Keratinocyte (primary cell): ENCODE results near the gene KRT4. TPM values are rescaled to one million over a fixed set of nuclear protein-coding genes. Genes with fewer than 3 reads are reported as not detected.
"Not testable (repeated sequence)": the region's sequence is repeated elsewhere in the genome, so short reads cannot be mapped to it uniquely, and the experiment has no call there.

Experiments used
- DNase-seq: peaks from one replicate; pipeline ENCODE4 v3.0.0-alpha.2; 2011; ENCODE audit warnings: low read depth, missing footprints, low spot score
- FAIRE-seq: peaks from 2 replicates; lab custom pipeline; 2011; peaks lifted over from hg19 to GRCh38; lab: Jason Lieb, UNC
- H2AFZ ChIP-seq: 2 replicates; pipeline ENCODE4 v1.6.0; 2012; ENCODE audit warnings: low read length, control low read depth, inconsistent platforms; ENCODE audit not compliant: control insufficient read depth
- H3K27ac ChIP-seq: 2 replicates; pipeline ENCODE4 v1.5.1; 2011; ENCODE audit warnings: low read length; ENCODE audit not compliant: control insufficient read depth, insufficient read depth
- H3K27me3 ChIP-seq: 3 replicates; pipeline ENCODE4 v1.6.0; 2011; ENCODE audit warnings: low read length; ENCODE audit not compliant: control insufficient read depth, insufficient read depth; ENCODE audit errors: extremely low read depth
- H3K36me3 ChIP-seq, 2 experiments: 2 replicates in 1 of 2; 3 replicates in 1 of 2; pipeline ENCODE4 v1.5.1; 2011; ENCODE audit warnings: low read length in 2 of 2, mild to moderate bottlenecking in 1 of 2; ENCODE audit not compliant: control insufficient read depth in 2 of 2, insufficient read depth in 2 of 2; ENCODE audit errors: extremely low read depth in 1 of 2
- H3K4me1 ChIP-seq: 3 replicates; pipeline ENCODE4 v1.5.1; 2011; ENCODE audit warnings: low read length; ENCODE audit not compliant: control insufficient read depth, insufficient read depth; ENCODE audit errors: extremely low read depth
- H3K4me2 ChIP-seq: 3 replicates; pipeline ENCODE4 v1.6.0; 2011; ENCODE audit warnings: low read depth, low read length; ENCODE audit not compliant: control insufficient read depth, insufficient read depth; ENCODE audit errors: extremely low read depth
- H3K4me3 ChIP-seq, 3 experiments: fragments of 200-600 bp in 1 of 3; sonication (generic) in 1 of 3; 2 replicates in 2 of 3; 3 replicates in 1 of 3; pipeline ENCODE4 v1.5.1; 2011 to 2016; ENCODE audit warnings: low read length in 3 of 3, mild to moderate bottlenecking in 3 of 3, control low read depth in 2 of 3, inconsistent platforms in 1 of 3, low read depth in 1 of 3, mixed read lengths in 1 of 3, mixed run types in 1 of 3, moderate library complexity in 1 of 3; ENCODE audit not compliant: control insufficient read depth in 2 of 3, insufficient read depth in 2 of 3; ENCODE audit errors: extremely low read depth in 1 of 3
- H3K79me2 ChIP-seq: 2 replicates; pipeline ENCODE4 v1.6.0; 2012; ENCODE audit warnings: low read length; ENCODE audit not compliant: control insufficient read depth, insufficient read depth
- H3K9ac ChIP-seq: 3 replicates; pipeline ENCODE4 v1.6.0; 2011; ENCODE audit warnings: low read length; ENCODE audit not compliant: control insufficient read depth, insufficient read depth; ENCODE audit errors: extremely low read depth
- H3K9me1 ChIP-seq: 3 replicates; pipeline ENCODE4 v1.6.0; 2011; ENCODE audit warnings: low read length; ENCODE audit not compliant: control insufficient read depth, insufficient read depth; ENCODE audit errors: extremely low read depth
- H3K9me3 ChIP-seq: 2 replicates; pipeline ENCODE4 v1.5.1; 2012; ENCODE audit warnings: low read depth, low read length; ENCODE audit not compliant: control insufficient read depth
- H4K20me1 ChIP-seq: 3 replicates; pipeline ENCODE4 v1.6.0; 2011; ENCODE audit warnings: low read length; ENCODE audit not compliant: control insufficient read depth, insufficient read depth; ENCODE audit errors: extremely low read depth
- EZH2 ChIP-seq: IDR thresholded peaks from one replicate; pipeline ENCODE4 v1.6.1; 2012; ENCODE audit warnings: inconsistent platforms, mild to moderate bottlenecking, low read length, moderate library complexity
- dilution Hi-C: fragments of 300-500 bp; cut with MboI; formaldehyde crosslinking; loops from one replicate; pipeline ENCODE4 v1.7.0; 2020; ENCODE audit warnings: low sequenced_read_pairs; ENCODE audit not compliant: extremely low pct_ligation_motif_present
- polyA plus RNA-seq, 5 experiments: library from polyadenylated mRNA; depleted of rRNA in 3 of 5; stranded (reverse) in 3 of 5; stranded (forward) in 1 of 5; unstranded in 1 of 5; fragments of >200 nt; gene quantifications; 1 replicate in 1 of 5; 2 replicates in 3 of 5; 3 replicates in 1 of 5; pipeline versions ENCODE4 v1.2.1 to v1.2.3, GENCODE V29; 2011 to 2012; ENCODE audit warnings: missing spikeins in 2 of 5, low read depth in 1 of 5, low replicate concordance in 1 of 5
- TF ChIP-seq, protein P1 (sequence below), 3 experiments: IDR thresholded peaks in 1 of 3; conservative IDR thresholded peaks in 1 of 3; optimal IDR thresholded peaks in 1 of 3; 2 replicates in 2 of 3; 3 replicates in 1 of 3; pipeline versions ENCODE3 to v1.5.1; 2011; ENCODE audit warnings: low read length in 3 of 3, mild to moderate bottlenecking in 3 of 3, moderate library complexity in 2 of 3, control low read depth in 1 of 3, inconsistent platforms in 1 of 3; ENCODE audit not compliant: insufficient read depth in 2 of 3; ENCODE audit errors: extremely low read depth in 1 of 3

The KRT4 gene
- polyA plus RNA-seq, 1 donor (not counting 4 experiments of a cell fraction or from before 2014, with no cell fraction given): 2.0 TPM

GRCh38 chr12:52857500-52857899 is 43.6 kb upstream of the KRT4 start:
- Histone ChIP-seq H3K4me2 (no peak overlapping the region), H4K20me1 (no peaks in the 10 kb centered on the region), H3K79me2 (no peaks in the 10 kb centered on the region), H3K9me1 (no peaks in the 10 kb centered on the region), H3K27ac (peak overlapping the region; percentile 60), H3K27me3 (no peaks in the 10 kb centered on the region), H3K4me3 (no peak overlapping the region), H3K9me3 (no peaks in the 10 kb centered on the region), H3K4me1 (peaks cover 50% of the 10 kb centered on the region), H3K36me3 (no peaks in the 10 kb centered on the region), H3K9ac (no peak overlapping the region), H2AFZ (no peak overlapping the region)
- dilution Hi-C loops: no loop called here
- no peak for DNase-seq
- TF ChIP-seq, protein P1, sequence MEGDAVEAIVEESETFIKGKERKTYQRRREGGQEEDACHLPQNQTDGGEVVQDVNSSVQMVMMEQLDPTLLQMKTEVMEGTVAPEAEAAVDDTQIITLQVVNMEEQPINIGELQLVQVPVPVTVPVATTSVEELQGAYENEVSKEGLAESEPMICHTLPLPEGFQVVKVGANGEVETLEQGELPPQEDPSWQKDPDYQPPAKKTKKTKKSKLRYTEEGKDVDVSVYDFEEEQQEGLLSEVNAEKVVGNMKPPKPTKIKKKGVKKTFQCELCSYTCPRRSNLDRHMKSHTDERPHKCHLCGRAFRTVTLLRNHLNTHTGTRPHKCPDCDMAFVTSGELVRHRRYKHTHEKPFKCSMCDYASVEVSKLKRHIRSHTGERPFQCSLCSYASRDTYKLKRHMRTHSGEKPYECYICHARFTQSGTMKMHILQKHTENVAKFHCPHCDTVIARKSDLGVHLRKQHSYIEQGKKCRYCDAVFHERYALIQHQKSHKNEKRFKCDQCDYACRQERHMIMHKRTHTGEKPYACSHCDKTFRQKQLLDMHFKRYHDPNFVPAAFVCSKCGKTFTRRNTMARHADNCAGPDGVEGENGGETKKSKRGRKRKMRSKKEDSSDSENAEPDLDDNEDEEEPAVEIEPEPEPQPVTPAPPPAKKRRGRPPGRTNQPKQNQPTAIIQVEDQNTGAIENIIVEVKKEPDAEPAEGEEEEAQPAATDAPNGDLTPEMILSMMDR (optimal IDR thresholded peaks at IDR 0.05 in 1 of 3, IDR thresholded peaks at IDR 0.05 in 1 of 3, conservative IDR thresholded peaks at IDR 0.05 in 1 of 3; ENCODE audit: extremely low read depth in 1 of 3, insufficient read depth in 2 of 3, low read length in 3 of 3): no peak
- no peak for TF ChIP-seq EZH2
- FAIRE-seq: peak; percentile 88

GRCh38 chr12:52856787-52857186 is 42.9 kb upstream of the KRT4 start:
- Histone ChIP-seq H3K79me2 (no peaks in the 10 kb centered on the region), H3K27ac (peak overlapping the region; percentile 60), H3K9me3 (no peaks in the 10 kb centered on the region), H3K9me1 (no peaks in the 10 kb centered on the region), H3K9ac (no peak overlapping the region), H3K4me1 (peaks cover 43% of the 10 kb centered on the region), H3K4me2 (no peak overlapping the region), H4K20me1 (no peaks in the 10 kb centered on the region), H2AFZ (no peak overlapping the region), H3K27me3 (no peaks in the 10 kb centered on the region), H3K4me3 (no peak overlapping the region), H3K36me3 (no peaks in the 10 kb centered on the region)
- FAIRE-seq: peak; percentile 29
- DNase-seq: no peak
- dilution Hi-C loops: no loop called here
- no peak for TF ChIP-seq EZH2
- TF ChIP-seq, protein P1 (optimal IDR thresholded peaks at IDR 0.05 in 1 of 3, IDR thresholded peaks at IDR 0.05 in 1 of 3, conservative IDR thresholded peaks at IDR 0.05 in 1 of 3; ENCODE audit: extremely low read depth in 1 of 3, insufficient read depth in 2 of 3, low read length in 3 of 3): no peak

DNA sequence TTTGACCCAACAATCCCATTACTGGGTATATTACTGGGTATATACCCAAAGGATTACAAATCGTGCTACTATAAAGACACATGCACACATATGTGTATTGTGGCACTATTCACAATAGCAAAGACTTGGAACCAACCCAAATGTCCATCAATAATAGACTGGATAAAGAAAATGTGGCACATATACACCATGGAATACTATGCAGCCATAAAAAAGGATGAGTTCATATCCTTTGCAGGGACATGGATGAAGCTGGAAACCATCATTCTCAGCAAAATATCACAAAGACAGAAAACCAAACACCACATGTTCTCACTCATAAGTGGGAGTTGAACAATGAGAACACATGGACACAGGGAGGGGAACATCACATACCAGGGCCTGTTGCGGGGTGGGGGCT is 42.2 kb upstream of the KRT4 start:
- H3K79me2 ChIP-seq, H3K27ac ChIP-seq, H3K4me2 ChIP-seq, H4K20me1 ChIP-seq, H3K9me3 ChIP-seq, H3K9me1 ChIP-seq, DNase-seq, FAIRE-seq, H2AFZ ChIP-seq, H3K4me3 ChIP-seq, dilution Hi-C loops, H3K27me3 ChIP-seq, H3K36me3 ChIP-seq, H3K9ac ChIP-seq: not testable (repeated sequence)
- peaks cover 37% of the 10 kb centered on the region for H3K4me1 ChIP-seq
